Endothelial cell of umbilical vein (primary cell): Measurements from ENCODE around the gene IBA57. TPM values are rescaled to one million over a fixed set of nuclear protein-coding genes. Genes with fewer than 3 reads are reported as not detected.

ENCODE experiments used
- BruUV-seq: library from RNA; stranded (reverse); fragments of 400-500 nt; replicated peaks from 2 replicates; lab custom pipeline; 2021; lab: Mats Ljungman, UMichigan
- CTCF ChIA-PET: fragments of 300-600, 350-600 bp; sonication (Branson Sonifier 250); formaldehyde crosslinking; loops from one replicate; lab custom pipeline; 2021; ENCODE audit warnings: antibody characterized with exemption, inconsistent platforms; lab: Charles Lee
- POLR2A ChIA-PET: fragments of 300-600, 350-600 bp; sonication (Branson Sonifier 250); formaldehyde crosslinking; loops from one replicate; lab custom pipeline; 2021; ENCODE audit warnings: antibody characterized with exemption, inconsistent platforms; lab: Charles Lee
- DNase-seq: peaks from one replicate; pipeline ENCODE4 v3.0.0-alpha.2; 2011; ENCODE audit warnings: low read depth, low spot score
- FAIRE-seq: peaks from 2 replicates; lab custom pipeline; 2011; peaks lifted over from hg19 to GRCh38; lab: Jason Lieb, UNC
- H2AFZ ChIP-seq: 2 replicates; pipeline ENCODE4 v1.6.0; 2012; ENCODE audit warnings: low read depth, low read length, control low read depth, inconsistent platforms
- H3K27ac ChIP-seq: 2 replicates; pipeline ENCODE4 v1.5.1; 2011; ENCODE audit warnings: low read depth, mild to moderate bottlenecking, control low read depth, low read length, moderate library complexity; ENCODE audit not compliant: insufficient read depth
- H3K27me3 ChIP-seq, 2 experiments: 2 replicates each; pipeline versions ENCODE4 v1.6.0 to v1.6.1; 2011; ENCODE audit warnings: low read length in 2 of 2, mixed read lengths in 1 of 2; ENCODE audit not compliant: control insufficient read depth in 2 of 2, insufficient read depth in 2 of 2
- H3K36me3 ChIP-seq, 2 experiments: 2 replicates in 1 of 2; 3 replicates in 1 of 2; pipeline ENCODE4 v1.5.1; 2011; ENCODE audit warnings: low read length in 2 of 2, mild to moderate bottlenecking in 1 of 2, moderate library complexity in 1 of 2; ENCODE audit not compliant: control insufficient read depth in 2 of 2, insufficient read depth in 2 of 2; ENCODE audit errors: extremely low read depth in 1 of 2
- H3K4me1 ChIP-seq: 3 replicates; pipeline ENCODE4 v1.5.1; 2011; ENCODE audit warnings: mild to moderate bottlenecking, low read length; ENCODE audit not compliant: control insufficient read depth, insufficient read depth; ENCODE audit errors: extremely low read depth
- H3K4me2 ChIP-seq: 2 replicates; pipeline ENCODE4 v1.6.1; 2011; ENCODE audit warnings: low read length, control low read depth, mixed read lengths; ENCODE audit not compliant: insufficient read depth
- H3K4me3 ChIP-seq, 3 experiments: fragments of 200-600 bp in 1 of 3; sonication (generic), shearing (Covaris generic) in 1 of 3; replicated peaks in 1 of 3; 2 replicates each; pipeline ENCODE4 v1.5.1; 2011 to 2016; ENCODE audit warnings: control low read depth in 3 of 3, low read length in 3 of 3, mild to moderate bottlenecking in 2 of 3, inconsistent platforms in 1 of 3, low read depth in 1 of 3, moderate library complexity in 1 of 3; ENCODE audit not compliant: insufficient read depth in 1 of 3
- H3K79me2 ChIP-seq: 2 replicates; pipeline ENCODE4 v1.6.0; 2012; ENCODE audit warnings: low read length, inconsistent platforms; ENCODE audit not compliant: control insufficient read depth, insufficient read depth
- H3K9ac ChIP-seq: replicated peaks from 2 replicates; pipeline ENCODE3; 2011; ENCODE audit warnings: low read length, control low read depth; ENCODE audit not compliant: insufficient read depth; ENCODE audit errors: extremely low read depth
- H3K9me1 ChIP-seq: replicated peaks from 3 replicates; pipeline ENCODE4 v1.6.0; 2011; ENCODE audit warnings: mild to moderate bottlenecking, low read length; ENCODE audit not compliant: control insufficient read depth, insufficient read depth; ENCODE audit errors: extremely low read depth
- H3K9me3 ChIP-seq: replicated peaks from 2 replicates; pipeline ENCODE4 v1.5.1; 2012; ENCODE audit warnings: low read length, inconsistent platforms; ENCODE audit not compliant: control insufficient read depth, insufficient read depth
- H4K20me1 ChIP-seq: replicated peaks from 2 replicates; pipeline ENCODE3; 2011; ENCODE audit warnings: mild to moderate bottlenecking, low read length; ENCODE audit not compliant: control insufficient read depth, insufficient read depth; ENCODE audit errors: extremely low read depth
- EZH2 ChIP-seq: IDR thresholded peaks from 2 replicates; pipeline ENCODE4 v1.6.1; 2012; ENCODE audit warnings: borderline replicate concordance, low read depth, mild to moderate bottlenecking, moderate library complexity, low read length, inconsistent platforms; ENCODE audit not compliant: severe bottlenecking
- FOS ChIP-seq: IDR thresholded peaks from 2 replicates; pipeline ENCODE4 v1.6.1; 2011; ENCODE audit warnings: mild to moderate bottlenecking, low read length, moderate library complexity, borderline replicate concordance; ENCODE audit not compliant: insufficient read depth
- GATA2 ChIP-seq: IDR thresholded peaks from 2 replicates; pipeline ENCODE4 v1.7.0; 2011; ENCODE audit warnings: low read depth, mild to moderate bottlenecking, moderate library complexity, mixed read lengths, low read length; ENCODE audit not compliant: insufficient read length, insufficient read depth
- JUN ChIP-seq: IDR thresholded peaks from 2 replicates; pipeline ENCODE4 v1.6.1; 2011; ENCODE audit warnings: borderline replicate concordance, low read depth; ENCODE audit not compliant: insufficient read length, insufficient read depth
- MYC ChIP-seq: IDR thresholded peaks from one replicate; pipeline ENCODE4 v1.6.1; 2011; ENCODE audit warnings: mild to moderate bottlenecking, low read depth, low read length
- POLR2A ChIP-seq: IDR thresholded peaks from 2 replicates; pipeline ENCODE4 v1.6.1; 2012; ENCODE audit warnings: low read depth, mild to moderate bottlenecking, control low read depth, low read length
- POLR2AphosphoS5 ChIP-seq: IDR thresholded peaks from 2 replicates; pipeline ENCODE4 v1.6.1; 2012; ENCODE audit warnings: low read depth, mild to moderate bottlenecking, control low read depth, low read length, moderate library complexity; ENCODE audit not compliant: insufficient read depth
- dilution Hi-C: fragments of 300-500 bp; cut with MboI; formaldehyde crosslinking; loops from one replicate; pipeline ENCODE4 v1.15.0; 2019; ENCODE audit warnings: low sequenced_read_pairs; ENCODE audit not compliant: extremely low pct_ligation_motif_present
- intact Hi-C: fragments of 100-400 bp; cut with micrococcal nuclease; formaldehyde crosslinking; loops from one replicate; pipeline ENCODE4 v1.10.0; 2022
- polyA plus RNA-seq, 4 experiments: library from polyadenylated mRNA; depleted of rRNA in 3 of 4; stranded (reverse) in 3 of 4; unstranded in 1 of 4; fragments of >200 nt; gene quantifications; 2 replicates each; pipeline versions ENCODE4 v1.2.1 to v1.2.3, GENCODE V29; 2011 to 2012; ENCODE audit warnings: missing spikeins in 1 of 4
- total RNA-seq: library from RNA; stranded (reverse); gene quantifications from 2 replicates; pipeline ENCODE4 v1.2.3, GENCODE V29; 2021
- TF ChIP-seq, protein P1 (sequence below), 2 donors: IDR thresholded peaks; 1 replicate in 1 of 2; 2 replicates in 1 of 2; pipeline ENCODE4 v1.5.1; 2011; ENCODE audit warnings: low read length in 2 of 2, mild to moderate bottlenecking in 2 of 2, moderate library complexity in 2 of 2, control low read depth in 1 of 2, inconsistent platforms in 1 of 2, low read depth in 1 of 2; ENCODE audit not compliant: insufficient read depth in 1 of 2; ENCODE audit errors: extremely low read depth in 1 of 2
- TF ChIP-seq, protein P2 (sequence below): IDR thresholded peaks from 2 replicates; pipeline ENCODE4 v1.6.1; 2011; ENCODE audit not compliant: insufficient read depth, insufficient read length

Gene IBA57
- total and polyA plus RNA-seq, 2 donors (not counting 3 experiments of a cell fraction or from before 2014, with no cell fraction given), result 3.4 to 7.7 TPM

DNA sequence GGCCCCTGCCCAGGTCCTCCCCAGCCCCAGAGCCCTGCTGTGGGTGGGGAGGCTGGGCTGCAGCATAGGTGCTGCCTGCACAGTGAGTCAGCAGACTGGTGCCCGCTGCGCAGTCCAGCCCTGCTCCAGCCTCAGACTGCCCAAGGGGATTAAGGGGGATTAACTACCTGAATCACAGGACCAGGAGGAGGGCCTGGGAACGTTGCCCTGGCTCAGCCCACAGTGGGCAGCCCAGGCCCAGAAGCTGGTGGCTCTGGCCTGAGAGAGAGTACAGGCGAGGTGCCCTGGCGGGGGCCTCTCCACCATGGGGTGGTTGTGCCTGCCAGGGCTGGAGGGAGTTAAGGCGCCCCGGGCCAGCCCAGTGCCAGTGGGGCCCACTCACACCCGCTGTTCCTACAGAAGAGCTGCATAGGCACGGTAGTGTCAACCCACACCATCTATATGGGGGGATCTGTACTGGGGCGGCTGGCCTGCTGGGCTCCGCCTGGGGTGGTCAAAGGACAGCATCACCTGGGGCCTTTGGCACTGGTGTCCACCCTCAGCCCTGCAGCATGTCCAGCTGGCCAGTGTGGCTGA, 44.6 kb downstream of the IBA57 start:
- H3K9me3 ChIP-seq, result no peaks in the 10 kb centered on the region
- no peak for DNase-seq
- dilution Hi-C loops, result no loop called here
- no peak overlapping the region for H2AFZ ChIP-seq
- H3K27me3 ChIP-seq, result peaks cover 4 to 16% of the 10 kb centered on the region in 2 experiments
- no peak overlapping the region for H3K4me2 ChIP-seq
- no peak overlapping the region for H3K27ac ChIP-seq
- POLR2A ChIA-PET, result no interaction called here
- no peaks in the 10 kb centered on the region for H3K36me3 ChIP-seq
- CTCF ChIA-PET, result interaction anchor here (0.6 to 1.2 kb wide), 2 partner anchors 27 to 211 kb away, joined by 3 read pairs; no protein-coding TSS in a partner anchor
- no TSS peak for BruUV-seq
- no peaks in the 10 kb centered on the region for H4K20me1 ChIP-seq
- TF ChIP-seq, protein P1, sequence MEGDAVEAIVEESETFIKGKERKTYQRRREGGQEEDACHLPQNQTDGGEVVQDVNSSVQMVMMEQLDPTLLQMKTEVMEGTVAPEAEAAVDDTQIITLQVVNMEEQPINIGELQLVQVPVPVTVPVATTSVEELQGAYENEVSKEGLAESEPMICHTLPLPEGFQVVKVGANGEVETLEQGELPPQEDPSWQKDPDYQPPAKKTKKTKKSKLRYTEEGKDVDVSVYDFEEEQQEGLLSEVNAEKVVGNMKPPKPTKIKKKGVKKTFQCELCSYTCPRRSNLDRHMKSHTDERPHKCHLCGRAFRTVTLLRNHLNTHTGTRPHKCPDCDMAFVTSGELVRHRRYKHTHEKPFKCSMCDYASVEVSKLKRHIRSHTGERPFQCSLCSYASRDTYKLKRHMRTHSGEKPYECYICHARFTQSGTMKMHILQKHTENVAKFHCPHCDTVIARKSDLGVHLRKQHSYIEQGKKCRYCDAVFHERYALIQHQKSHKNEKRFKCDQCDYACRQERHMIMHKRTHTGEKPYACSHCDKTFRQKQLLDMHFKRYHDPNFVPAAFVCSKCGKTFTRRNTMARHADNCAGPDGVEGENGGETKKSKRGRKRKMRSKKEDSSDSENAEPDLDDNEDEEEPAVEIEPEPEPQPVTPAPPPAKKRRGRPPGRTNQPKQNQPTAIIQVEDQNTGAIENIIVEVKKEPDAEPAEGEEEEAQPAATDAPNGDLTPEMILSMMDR (IDR thresholded peaks at IDR 0.05; ENCODE audit: extremely low read depth in 1 of 2, insufficient read depth in 1 of 2, low read depth in 1 of 2, low read length in 2 of 2), result no peak
- no peaks in the 10 kb centered on the region for H3K9me1 ChIP-seq
- no peaks in the 10 kb centered on the region for H3K79me2 ChIP-seq
- no peak overlapping the region for H3K9ac ChIP-seq
- no peaks in the 10 kb centered on the region for H3K4me1 ChIP-seq
- H3K4me3 ChIP-seq, result no peak overlapping the region
- FAIRE-seq, result no peak
- intact Hi-C loops, result loop anchor here (10.0 kb wide), 1 partner anchor 215 kb away; no protein-coding TSS in a partner anchor

DNA sequence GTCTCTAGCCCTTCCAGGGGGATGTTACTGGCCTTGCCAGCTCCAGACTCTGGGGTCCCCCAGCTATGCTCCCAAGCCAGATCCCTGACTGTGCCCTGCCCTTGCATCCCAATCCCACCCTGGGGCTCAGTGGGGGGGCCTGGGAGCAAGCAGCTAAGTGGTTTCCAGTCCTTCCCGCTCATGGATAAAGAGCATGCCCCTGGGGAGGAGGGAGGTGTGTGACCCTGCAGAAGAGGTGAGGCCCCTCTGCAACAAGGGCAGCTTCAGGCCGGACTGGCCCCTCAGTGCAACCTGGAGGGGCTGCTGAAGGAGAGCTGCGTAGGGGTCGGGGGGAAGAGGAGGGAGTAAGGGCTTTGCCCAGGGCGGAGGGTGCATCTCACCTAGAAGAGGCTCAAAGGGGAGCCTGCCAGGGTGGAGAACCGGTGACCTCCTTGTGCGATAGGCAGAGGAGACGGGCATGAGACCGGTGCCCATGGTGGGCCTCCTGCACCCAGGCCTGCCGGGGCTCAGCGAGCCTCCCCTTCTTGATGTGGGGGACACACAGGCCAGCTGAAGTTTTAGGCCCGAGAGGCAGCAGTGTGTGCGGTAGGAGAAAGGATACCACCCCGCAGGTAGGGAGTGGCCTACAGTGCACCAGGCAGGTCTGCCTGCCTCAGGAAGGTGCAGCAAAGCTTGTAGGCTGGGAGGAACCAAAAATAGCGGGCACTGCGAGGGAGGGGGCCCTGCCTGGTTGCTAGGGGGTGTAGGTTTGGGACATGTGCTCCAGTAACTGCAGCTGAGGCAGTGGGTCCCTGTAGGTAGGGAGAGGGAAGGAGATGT, 45.3 kb downstream of the IBA57 start:
- DNase-seq, result no peak
- no peaks in the 10 kb centered on the region for H3K9me1 ChIP-seq
- H3K9ac ChIP-seq, result no peak overlapping the region
- H3K36me3 ChIP-seq, result no peaks in the 10 kb centered on the region
- no peaks in the 10 kb centered on the region for H3K79me2 ChIP-seq
- ChIA-PET CTCF (interaction anchor here (0.6 to 1.2 kb wide), 2 partner anchors 26 to 211 kb away, joined by 3 read pairs; no protein-coding TSS in a partner anchor), POLR2A (no interaction called here)
- TF ChIP-seq POLR2AphosphoS5 (no peak), JUN (no peak), GATA2 (no peak), MYC (no peak), POLR2A (no peak), EZH2 (no peak), FOS (no peak)
- TF ChIP-seq, protein P2, sequence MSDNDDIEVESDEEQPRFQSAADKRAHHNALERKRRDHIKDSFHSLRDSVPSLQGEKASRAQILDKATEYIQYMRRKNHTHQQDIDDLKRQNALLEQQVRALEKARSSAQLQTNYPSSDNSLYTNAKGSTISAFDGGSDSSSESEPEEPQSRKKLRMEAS, result no peak
- TF ChIP-seq, protein P1 (IDR thresholded peaks at IDR 0.05; ENCODE audit: extremely low read depth in 1 of 2, insufficient read depth in 1 of 2, low read depth in 1 of 2, low read length in 2 of 2), result no peak
- no peak for FAIRE-seq
- no peak overlapping the region for H3K4me2 ChIP-seq
- dilution Hi-C loops (no loop called here), intact Hi-C loops (loop anchor here (10.0 kb wide), 1 partner anchor 216 kb away; no protein-coding TSS in a partner anchor)
- no peaks in the 10 kb centered on the region for H3K4me1 ChIP-seq
- no peak overlapping the region for H3K4me3 ChIP-seq
- no peaks in the 10 kb centered on the region for H4K20me1 ChIP-seq
- BruUV-seq, result no TSS peak
- H3K27ac ChIP-seq, result no peak overlapping the region
- H3K9me3 ChIP-seq, result no peaks in the 10 kb centered on the region
- H2AFZ ChIP-seq, result no peak overlapping the region
- peaks cover 4 to 16% of the 10 kb centered on the region in 2 experiments for H3K27me3 ChIP-seq
